GM19397 (cell line): ENCODE results near the gene EGFL7.

Experiments used
- ATAC-seq: cut with Tn5 transposase; IDR thresholded peaks from one replicate; pipeline ENCODE4 v1.9.1; 2021; ENCODE audit warnings: mild to moderate bottlenecking, moderate library complexity; ENCODE audit not compliant: unreplicated experiment

Gene EGFL7

GRCh38 chr9:136643596-136644342 is 18.9 kb upstream of the EGFL7 start:
- no peak for ATAC-seq

GRCh38 chr9:136644343-136644592 is 18.4 kb upstream of the EGFL7 start:
- ATAC-seq, result no peak

GRCh38 chr9:136644593-136645351 is 17.9 kb upstream of the EGFL7 start:
- peak; percentile 47 for ATAC-seq

GRCh38 chr9:136645352-136645902 is 17.3 kb upstream of the EGFL7 start:
- ATAC-seq, result no peak

GRCh38 chr9:136645903-136646754 is 16.6 kb upstream of the EGFL7 start:
- no peak for ATAC-seq

DNA sequence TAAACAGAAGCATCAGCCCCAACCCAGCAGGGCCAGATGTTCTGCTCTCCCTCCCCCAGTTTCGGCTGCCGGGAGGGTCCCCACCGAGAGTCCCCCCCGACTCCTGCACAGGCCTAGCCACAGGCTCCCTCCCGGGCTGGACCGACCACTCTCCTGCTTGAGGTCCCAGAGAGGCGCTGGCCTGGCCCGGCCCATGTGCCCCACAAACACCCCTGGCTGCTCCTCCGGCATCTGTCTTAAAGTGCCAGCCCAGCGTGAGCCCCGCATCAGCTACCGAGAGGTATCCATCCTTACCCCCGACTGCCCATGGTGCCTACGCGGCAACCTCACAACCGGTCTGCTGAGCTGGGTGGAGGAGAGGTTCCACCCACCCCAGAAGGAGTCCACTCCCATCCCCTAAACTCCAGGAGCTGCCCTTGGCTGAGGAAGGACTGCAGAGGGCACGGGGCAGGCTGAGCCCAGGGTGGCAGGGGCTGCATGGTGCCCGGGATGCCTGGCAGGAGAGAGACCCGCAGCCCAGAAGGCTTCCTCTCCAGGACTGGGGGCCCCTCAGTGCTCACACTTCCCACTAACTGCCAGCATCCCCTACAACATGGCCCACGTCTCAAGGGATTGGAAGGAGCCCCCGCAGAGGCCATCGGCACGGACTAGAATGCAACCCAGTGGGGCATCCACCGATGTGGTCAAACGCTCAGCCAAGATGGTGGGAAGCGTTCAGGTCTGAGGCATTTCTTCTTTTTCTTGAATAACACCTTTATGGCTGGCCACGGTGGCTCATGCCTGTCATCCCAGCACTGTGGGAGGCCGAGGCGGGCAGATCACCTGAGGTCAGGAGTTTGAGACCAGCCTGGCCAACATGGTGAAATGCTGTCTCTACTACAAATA is 15.6 kb upstream of the EGFL7 start:
- no peak for ATAC-seq

- no peak for ATAC-seq
Measured at GRCh38 chr9:136648751-136649150, 14.0 kb upstream of the EGFL7 start.

GRCh38 chr9:136650021-136650420 is 12.7 kb upstream of the EGFL7 start:
- no peak for ATAC-seq

- no peak for ATAC-seq
Measured at GRCh38 chr9:136650648-136651047, 12.1 kb upstream of the EGFL7 start.

DNA sequence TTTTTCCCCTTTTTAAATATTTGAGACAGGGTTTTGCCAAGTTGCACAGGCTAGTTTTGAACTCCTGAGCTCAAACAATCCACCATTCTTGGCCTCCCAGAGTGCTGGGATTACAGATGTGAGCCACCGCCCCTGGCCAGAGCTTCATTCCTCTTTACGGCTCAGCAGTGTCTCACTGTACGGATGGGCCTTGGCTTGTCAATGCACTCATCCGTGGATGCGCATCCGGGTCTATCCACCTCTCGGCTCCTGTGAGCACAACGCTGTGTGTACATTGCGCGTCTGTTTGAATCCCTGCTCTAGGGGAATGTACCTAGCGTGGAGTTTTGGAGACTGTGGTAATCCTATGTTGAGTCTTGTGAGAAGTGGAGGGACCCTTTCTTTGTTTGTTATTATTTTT is 10.9 kb upstream of the EGFL7 start:
- ATAC-seq, result no peak

DNA sequence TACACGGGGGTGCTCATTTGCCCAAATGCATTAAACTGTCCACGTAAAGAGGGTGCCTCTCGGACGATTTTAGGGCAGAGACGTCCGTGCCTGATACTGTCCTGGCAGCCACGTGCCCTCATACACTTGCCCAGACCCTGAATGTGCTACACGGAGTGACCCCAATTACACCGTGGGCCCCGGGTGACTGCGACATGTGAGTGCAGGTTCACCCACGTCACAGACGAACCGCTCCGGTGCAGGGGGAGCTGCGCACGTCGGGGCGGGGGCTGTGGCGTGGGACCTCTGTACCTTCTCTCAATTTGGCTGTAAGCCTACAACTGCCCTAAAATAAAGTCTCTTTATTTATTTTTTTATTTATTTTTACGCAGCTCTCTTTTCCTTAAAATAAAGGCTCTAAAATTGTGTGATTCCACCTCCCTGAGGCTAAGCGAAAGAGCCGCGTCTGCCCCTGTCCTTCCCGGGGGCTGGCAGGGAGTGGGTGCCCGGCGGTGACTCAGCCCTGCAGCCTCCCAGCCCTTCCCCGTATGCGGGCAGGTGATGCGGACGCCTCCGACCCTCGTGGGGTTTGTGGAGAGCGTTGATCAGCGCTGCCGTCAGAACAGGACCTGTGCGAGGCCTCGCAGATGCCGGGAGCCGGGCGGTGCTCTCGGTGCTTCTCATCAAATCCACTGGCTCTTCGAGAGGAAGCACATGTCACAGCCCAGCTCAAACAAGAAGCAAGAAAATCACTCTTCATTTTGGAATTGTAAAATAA is 9.2 kb upstream of the EGFL7 start:
- ATAC-seq, result no peak

- ATAC-seq, result no peak
Measured at GRCh38 chr9:136654820-136655535, 7.7 kb upstream of the EGFL7 start.

DNA sequence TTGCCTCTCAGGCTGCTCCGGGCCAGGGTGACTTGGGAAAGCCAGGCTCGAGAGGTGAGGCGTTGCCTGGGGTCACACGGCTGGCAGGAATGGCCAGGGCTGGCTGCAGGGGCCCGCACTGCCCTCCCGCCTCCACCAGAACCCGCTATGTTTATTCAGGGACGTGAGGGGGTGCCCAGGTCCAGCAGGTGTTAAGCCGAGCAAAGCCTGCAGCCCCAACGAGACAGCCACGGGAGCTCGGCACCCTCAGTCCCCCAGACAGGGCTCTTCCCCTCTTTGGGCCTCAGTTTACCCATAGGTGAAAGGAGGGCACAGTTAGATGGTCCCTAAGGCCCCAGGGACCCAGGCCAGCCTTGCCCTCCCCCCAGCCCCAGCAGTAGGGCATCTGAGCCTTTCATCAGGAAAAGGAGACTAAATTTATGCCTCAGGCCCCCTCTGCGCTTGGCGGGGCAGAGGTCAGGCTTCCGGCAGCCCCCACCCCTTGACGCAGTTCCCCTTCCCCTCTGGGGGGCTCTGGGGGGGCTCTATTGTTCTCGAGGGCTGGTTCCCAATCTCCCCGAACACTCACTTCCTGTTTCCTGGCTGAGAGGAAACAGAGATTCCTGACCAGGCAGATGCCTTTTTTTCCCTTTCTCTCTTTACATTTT is 7.1 kb upstream of the EGFL7 start:
- no peak for ATAC-seq

GRCh38 chr9:136656183-136656738 is 6.5 kb upstream of the EGFL7 start:
- no peak for ATAC-seq

- no peak for ATAC-seq
Measured at GRCh38 chr9:136656795-136657611, 5.7 kb upstream of the EGFL7 start.

DNA sequence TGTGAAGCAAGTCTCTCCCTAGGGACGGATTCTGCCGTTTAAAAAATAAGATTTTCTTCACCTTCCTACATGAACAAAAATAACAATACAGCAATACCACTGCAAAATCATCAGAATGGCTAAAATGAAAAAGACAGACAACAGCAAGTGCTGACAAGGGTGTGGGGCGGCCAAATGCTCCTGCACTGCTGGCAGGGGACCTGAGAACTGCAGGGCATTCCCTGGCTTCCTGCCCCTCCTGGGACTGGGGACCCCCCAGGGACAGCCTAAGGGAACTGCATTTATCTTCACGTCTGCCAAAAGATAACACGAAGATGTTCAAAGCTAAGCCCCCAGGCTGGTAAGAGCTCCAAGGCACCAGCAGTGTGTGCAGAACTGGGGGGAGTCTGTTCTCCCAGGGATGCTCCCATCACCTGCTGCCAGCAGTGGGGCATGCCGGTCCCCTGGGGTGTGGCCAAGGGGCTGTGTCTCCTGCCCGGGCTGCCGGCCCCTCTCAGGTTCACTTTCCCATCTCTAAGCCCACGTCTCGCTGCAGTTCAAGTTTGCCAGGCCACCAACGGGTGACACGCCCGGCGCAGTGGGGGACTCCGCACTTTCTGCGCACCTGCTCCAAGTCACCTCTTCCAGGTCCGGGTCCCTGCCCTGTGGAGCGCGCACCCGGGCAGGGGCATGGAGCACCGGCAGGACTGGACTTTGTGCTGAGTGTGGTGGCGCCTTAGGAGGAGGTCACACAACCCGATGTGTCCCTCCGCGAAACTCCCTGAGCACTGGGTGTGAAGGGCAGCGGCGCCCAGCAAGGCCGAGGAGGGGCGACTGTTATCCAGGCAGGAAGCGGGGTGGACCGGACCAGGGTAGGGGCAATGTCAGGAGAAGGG is 4.5 kb upstream of the EGFL7 start:
- ATAC-seq, result no peak
